GM11168 (cell line): Measurements from ENCODE around the gene ZRANB2.

Experiments used
- in situ Hi-C: fragments of 300-500 bp; cut with MboI; formaldehyde crosslinking; loops from one replicate; pipeline ENCODE4 v1.12.0; 2022; ENCODE audit warnings: low sequenced_read_pairs; ENCODE audit not compliant: unreplicated experiment

The ZRANB2 gene

DNA sequence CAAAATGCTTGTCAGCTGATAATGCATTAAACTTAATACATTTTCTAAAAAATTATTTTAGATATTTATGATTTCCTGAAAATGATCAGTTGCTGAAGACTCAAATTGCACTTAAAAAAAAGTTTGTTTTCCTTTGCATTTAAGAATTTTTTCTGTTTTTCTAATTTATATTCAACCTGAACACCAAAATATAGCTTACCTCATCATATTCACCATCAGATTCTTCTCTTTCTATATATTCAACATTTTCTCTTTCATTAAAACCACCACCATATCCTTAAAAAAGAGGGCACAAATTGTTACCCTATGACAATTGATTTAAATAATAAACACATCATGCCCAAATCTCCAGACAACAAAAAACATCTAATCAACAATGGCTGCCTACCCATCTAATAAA lies 8.6 kb downstream of the ZRANB2 start:
- in situ Hi-C loops = loop anchor here (25.0 kb wide), 1 partner anchor 535 kb away; no protein-coding TSS in a partner anchor

- in situ Hi-C loops = loop anchor here (25.0 kb wide), 1 partner anchor 534 kb away; no protein-coding TSS in a partner anchor
Measured at GRCh38 chr1:71071720-71072119, 9.1 kb downstream of the ZRANB2 start.

- in situ Hi-C loops = loop anchor here (25.0 kb wide), 1 partner anchor 531 kb away; no protein-coding TSS in a partner anchor
Measured at GRCh38 chr1:71068325-71069240, 12.3 kb downstream of the ZRANB2 start.

DNA sequence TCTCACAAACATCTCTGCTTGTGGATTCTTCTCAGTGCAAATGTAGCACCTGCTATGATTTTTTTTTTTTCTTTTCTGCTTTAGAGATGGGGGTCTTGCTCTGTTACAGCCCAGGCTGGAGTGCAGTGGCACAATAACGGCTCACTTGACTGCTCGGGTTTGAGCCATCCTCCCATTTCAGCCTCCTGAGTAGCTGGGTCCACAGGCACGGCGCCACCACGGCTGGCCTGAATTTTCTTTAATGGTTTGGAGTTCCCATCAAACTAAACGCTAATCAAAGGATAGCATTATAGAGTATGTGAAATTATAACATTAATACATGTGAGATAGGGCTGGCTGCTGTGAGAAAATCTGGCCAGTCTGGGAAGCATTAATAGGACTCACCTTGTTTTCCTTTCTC lies 26.0 kb downstream of the ZRANB2 start:
- in situ Hi-C loops = loop anchor here (25.0 kb wide), 1 partner anchor 517 kb away; no protein-coding TSS in a partner anchor

DNA sequence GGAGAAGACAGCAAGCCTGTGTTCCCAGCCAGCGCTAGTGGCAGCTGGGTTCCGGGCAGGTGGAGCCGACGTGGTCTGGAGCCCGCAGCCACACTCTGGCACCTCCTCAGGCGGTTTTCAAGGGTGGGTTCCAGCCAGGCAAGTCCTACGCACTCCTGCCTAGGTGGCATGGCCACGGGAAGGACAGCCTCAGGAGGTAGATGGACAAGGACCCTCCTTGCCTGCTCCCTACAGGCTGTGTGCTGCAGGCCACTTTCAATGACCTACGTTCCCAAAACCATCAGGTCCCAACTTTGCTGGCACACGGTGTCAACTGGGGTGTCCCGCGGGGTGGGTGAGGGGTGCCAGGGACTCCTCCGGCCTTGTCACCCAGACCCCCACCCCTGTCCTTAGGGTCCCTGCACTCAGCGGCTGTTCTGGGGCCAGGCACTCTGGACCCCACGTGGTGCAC lies 26.5 kb downstream of the ZRANB2 start:
- in situ Hi-C loops = loop anchor here (25.0 kb wide), 1 partner anchor 517 kb away; no protein-coding TSS in a partner anchor

DNA sequence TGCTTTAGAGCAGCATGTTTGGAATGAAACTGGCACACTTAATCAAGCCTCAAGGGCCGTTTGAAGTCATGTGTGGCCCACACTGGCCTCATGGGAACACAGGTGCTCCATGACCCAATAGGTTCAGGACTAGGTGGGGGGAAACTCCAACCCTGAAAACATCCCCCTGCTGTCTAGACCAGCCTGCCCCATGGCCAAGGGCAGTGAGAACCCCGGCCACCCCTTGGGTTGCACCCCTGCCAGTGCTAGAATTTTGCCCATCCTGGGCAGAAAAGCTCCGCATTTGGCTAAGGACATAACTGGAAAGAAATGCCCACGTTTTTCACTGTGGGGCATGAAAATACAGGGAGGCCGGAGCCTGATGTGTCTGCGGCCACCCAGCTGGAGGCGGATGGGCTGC lies 27.1 kb downstream of the ZRANB2 start:
- in situ Hi-C loops = loop anchor here (25.0 kb wide), 1 partner anchor 516 kb away; no protein-coding TSS in a partner anchor

DNA sequence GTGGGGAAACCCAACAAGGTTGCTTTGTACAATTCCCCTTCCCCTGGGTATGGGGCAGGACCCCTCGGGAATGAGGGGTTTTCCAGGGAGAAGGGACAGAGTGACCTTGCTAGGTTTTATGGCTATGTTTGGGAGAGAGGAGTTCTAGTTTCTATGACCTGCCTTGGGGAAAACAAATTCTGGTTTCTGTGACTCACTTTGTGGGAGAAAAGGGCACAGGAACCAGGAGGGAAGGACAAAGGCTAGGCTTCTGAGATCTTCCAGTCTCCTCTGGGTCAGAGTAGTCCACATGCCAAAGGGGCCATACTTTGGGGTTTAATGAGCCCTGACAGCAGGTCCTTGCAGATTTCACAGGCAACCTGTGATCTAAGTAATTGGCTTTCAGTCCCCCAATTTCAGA lies 27.7 kb downstream of the ZRANB2 start:
- in situ Hi-C loops = loop anchor here (25.0 kb wide), 1 partner anchor 516 kb away; no protein-coding TSS in a partner anchor

- in situ Hi-C loops = loop anchor here (25.0 kb wide), 1 partner anchor 513 kb away; no protein-coding TSS in a partner anchor
Measured at GRCh38 chr1:71049951-71050598, 30.8 kb downstream of the ZRANB2 start.

GRCh38 chr1:71047635-71048607 lies 32.9 kb downstream of the ZRANB2 start, which contains the start of gene PTGER3:
Gene PTGER3, minus strand, starts transcription at chr1:71047816. Its CDS starts 239 bp downstream, at chr1:71047577.
- in situ Hi-C loops = no loop called here

GRCh38 chr1:71046891-71047634 lies 33.8 kb downstream of the ZRANB2 start:
- in situ Hi-C loops = no loop called here

DNA sequence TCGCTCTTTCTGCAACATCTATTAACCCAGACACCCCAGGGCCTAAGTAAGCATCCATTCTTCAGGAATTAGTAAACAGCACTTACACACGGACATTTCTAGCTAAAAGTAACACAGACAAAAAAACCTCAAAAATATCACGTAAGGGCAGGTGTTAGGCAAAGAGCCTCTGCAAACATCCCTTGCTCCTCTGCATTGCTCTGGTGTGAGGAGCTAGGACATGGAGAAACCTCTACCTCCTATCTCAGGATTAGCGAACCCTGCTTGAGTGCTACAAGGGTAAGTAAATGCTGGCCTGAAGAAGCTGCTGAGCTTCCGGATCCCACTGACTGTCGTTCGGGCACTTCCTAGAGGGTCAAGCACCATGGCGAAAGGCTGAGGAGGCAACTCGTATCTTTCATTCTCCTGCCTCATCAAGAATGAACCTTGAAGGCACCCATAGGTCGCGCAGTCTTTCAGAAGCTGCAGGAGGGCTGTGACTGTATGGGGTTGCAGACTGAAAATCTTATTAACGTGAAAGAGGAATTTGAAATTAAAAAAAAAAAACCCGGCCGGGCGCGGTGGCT lies 35.3 kb downstream of the ZRANB2 start:
- in situ Hi-C loops = no loop called here

- in situ Hi-C loops = no loop called here
Measured at GRCh38 chr1:71044833-71045232, 36.0 kb downstream of the ZRANB2 start.

GRCh38 chr1:71043065-71043464 lies 37.8 kb downstream of the ZRANB2 start:
- in situ Hi-C loops = no loop called here

DNA sequence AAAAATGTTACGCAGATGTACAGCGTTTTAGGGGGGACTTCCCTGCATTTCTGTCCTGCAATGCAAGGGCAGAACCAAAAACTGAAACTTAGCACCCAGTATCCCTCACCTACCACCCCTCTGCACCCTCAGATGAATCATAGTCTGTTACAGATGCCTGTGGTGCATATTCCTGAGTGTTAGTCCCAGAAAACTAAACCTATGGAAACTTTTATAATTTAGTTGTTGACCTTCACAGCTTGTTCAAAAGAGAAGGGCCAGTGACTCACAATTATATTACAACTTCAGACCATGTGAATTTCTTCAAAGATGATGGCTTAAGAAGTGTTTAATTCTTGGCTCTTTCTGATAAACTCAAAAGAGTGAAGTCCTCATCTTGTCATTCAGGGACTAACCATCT lies 39.0 kb downstream of the ZRANB2 start:
- in situ Hi-C loops = no loop called here

GRCh38 chr1:71039661-71040262 lies 41.1 kb downstream of the ZRANB2 start:
- in situ Hi-C loops = loop anchor here (10.0 kb wide), 1 partner anchor 345 kb away; no protein-coding TSS in a partner anchor

DNA sequence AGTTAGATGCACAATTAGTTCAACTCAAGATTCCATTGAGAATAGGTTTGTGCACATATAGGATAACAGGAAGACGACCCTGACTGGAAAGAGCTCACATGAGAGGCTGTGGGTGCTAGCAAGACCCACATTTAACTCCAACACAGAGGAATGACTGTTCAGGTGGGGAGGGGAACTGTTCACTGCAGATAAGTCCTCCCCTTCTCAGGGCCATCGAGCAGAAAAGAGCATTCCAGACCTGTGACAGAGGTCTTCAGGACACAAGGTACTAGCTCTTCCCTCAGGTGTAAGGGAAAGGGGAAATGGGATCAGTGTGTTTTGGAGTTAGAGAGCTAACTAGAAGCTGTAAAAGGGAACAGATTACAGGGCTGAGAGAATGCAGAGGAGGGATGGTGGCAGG lies 41.9 kb downstream of the ZRANB2 start:
- in situ Hi-C loops = loop anchor here (10.0 kb wide), 1 partner anchor 344 kb away; no protein-coding TSS in a partner anchor

DNA sequence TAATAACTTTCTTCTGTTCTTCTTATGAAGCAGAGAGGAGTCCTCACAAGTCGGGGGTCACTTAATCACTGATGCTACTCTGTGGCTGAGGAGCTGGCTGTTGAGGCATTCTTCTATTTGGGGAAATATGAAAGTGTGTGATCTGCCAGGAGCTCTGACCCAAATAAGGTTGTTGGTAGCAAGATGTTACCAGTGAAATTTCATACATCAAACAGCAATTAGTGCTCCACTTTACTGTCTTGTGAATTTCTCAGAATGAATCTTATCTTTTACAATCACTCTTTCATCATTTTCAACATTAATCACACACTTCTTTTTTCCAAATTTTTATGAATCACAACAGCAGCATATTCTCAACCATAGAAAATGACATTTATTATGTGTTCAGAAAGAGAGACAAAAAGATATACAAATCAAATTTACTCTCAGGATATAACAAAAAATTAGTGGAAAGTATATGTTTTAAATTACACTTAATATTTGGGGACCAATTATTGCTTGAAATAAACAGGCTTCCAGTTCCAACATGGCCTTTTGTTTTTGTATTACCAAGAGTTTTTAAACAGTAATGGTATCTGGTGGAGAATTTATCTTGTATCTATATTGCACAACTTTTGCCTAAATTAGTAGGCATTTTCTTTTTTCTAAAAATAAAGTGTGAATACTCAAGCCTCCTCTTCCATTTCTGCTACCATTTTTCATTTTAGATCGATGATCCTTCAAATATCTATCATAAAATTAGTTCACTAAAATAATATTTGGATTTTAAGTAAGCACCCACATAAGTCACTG lies 42.8 kb downstream of the ZRANB2 start:
- in situ Hi-C loops = loop anchor here (10.0 kb wide), 1 partner anchor 343 kb away; no protein-coding TSS in a partner anchor
